ENCODE measurements around the gene RNU1-3. TPM values are rescaled to one million over a fixed set of nuclear protein-coding genes. Genes with fewer than 3 reads are reported as not detected.
"Not testable (repeated sequence)": the region's sequence is repeated elsewhere in the genome, so short reads cannot be mapped to it uniquely, and the experiment has no call there.

RNU1-3 gene
- total and polyA plus RNA-seq, 2 of the 13 experiments (the other 11 are each of a cell fraction or from before 2014, with no cell fraction given): under 0.01 to 11,018 TPM

DNA sequence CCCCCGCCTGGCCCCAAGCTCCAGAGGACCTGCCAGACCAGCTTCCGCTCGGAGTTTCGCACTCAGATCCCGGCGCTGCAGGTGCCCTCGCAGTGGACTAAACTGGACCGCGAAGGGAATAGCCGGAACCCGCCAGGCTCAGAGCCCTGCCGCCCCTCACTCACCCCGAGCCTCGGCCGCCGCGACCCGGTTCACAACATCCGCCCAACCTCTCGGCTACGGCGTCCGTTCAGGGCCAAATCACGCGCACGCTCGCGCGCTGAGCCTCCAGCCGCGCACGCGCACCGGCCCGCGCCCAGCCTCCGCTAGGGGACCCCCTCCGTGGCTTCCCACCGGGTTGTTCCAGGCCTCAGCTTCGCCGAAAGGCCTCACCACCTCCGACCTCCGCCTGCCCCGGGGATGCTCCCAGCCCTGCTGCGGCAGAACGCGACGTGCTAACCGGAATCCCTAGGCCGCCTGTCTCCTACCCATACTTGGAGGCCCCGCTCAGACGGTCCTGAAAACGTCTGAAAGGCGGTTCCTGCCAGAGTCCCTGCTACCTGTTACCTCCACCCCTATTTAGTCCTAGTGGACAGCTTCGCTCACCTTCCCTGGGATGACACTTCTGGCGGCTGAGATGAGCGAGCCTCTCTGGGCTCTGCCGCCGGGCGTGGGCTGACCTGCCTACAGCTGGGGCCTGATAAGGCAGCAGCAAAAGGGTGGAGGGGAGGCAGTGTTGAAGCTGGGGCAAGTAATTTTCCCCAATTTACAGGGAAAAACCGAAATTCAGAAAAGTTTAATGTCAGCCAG is 22.1 kb downstream of the RNU1-3 start (continued):
- TF ChIP-seq, protein P1, sequence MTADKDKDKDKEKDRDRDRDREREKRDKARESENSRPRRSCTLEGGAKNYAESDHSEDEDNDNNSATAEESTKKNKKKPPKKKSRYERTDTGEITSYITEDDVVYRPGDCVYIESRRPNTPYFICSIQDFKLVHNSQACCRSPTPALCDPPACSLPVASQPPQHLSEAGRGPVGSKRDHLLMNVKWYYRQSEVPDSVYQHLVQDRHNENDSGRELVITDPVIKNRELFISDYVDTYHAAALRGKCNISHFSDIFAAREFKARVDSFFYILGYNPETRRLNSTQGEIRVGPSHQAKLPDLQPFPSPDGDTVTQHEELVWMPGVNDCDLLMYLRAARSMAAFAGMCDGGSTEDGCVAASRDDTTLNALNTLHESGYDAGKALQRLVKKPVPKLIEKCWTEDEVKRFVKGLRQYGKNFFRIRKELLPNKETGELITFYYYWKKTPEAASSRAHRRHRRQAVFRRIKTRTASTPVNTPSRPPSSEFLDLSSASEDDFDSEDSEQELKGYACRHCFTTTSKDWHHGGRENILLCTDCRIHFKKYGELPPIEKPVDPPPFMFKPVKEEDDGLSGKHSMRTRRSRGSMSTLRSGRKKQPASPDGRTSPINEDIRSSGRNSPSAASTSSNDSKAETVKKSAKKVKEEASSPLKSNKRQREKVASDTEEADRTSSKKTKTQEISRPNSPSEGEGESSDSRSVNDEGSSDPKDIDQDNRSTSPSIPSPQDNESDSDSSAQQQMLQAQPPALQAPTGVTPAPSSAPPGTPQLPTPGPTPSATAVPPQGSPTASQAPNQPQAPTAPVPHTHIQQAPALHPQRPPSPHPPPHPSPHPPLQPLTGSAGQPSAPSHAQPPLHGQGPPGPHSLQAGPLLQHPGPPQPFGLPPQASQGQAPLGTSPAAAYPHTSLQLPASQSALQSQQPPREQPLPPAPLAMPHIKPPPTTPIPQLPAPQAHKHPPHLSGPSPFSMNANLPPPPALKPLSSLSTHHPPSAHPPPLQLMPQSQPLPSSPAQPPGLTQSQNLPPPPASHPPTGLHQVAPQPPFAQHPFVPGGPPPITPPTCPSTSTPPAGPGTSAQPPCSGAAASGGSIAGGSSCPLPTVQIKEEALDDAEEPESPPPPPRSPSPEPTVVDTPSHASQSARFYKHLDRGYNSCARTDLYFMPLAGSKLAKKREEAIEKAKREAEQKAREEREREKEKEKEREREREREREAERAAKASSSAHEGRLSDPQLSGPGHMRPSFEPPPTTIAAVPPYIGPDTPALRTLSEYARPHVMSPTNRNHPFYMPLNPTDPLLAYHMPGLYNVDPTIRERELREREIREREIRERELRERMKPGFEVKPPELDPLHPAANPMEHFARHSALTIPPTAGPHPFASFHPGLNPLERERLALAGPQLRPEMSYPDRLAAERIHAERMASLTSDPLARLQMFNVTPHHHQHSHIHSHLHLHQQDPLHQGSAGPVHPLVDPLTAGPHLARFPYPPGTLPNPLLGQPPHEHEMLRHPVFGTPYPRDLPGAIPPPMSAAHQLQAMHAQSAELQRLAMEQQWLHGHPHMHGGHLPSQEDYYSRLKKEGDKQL (CRISPR knock-in tag; IDR thresholded peaks at IDR 0.05; ENCODE audit: low read depth): peak; percentile 83
- TF ChIP-seq, protein P2, sequence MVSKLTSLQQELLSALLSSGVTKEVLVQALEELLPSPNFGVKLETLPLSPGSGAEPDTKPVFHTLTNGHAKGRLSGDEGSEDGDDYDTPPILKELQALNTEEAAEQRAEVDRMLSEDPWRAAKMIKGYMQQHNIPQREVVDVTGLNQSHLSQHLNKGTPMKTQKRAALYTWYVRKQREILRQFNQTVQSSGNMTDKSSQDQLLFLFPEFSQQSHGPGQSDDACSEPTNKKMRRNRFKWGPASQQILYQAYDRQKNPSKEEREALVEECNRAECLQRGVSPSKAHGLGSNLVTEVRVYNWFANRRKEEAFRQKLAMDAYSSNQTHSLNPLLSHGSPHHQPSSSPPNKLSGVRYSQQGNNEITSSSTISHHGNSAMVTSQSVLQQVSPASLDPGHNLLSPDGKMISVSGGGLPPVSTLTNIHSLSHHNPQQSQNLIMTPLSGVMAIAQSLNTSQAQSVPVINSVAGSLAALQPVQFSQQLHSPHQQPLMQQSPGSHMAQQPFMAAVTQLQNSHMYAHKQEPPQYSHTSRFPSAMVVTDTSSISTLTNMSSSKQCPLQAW (CRISPR knock-in tag; IDR thresholded peaks at IDR 0.05): peak; percentile 98
- peak; percentile 96 for TF ChIP-seq TEAD3 (CRISPR knock-in tag; optimal IDR thresholded peaks at IDR 0.05; ENCODE audit: borderline replicate concordance)
- peak; percentile 95 for TF ChIP-seq ZNF451 (CRISPR knock-in tag; IDR thresholded peaks at IDR 0.05)
- TF ChIP-seq, protein P3, sequence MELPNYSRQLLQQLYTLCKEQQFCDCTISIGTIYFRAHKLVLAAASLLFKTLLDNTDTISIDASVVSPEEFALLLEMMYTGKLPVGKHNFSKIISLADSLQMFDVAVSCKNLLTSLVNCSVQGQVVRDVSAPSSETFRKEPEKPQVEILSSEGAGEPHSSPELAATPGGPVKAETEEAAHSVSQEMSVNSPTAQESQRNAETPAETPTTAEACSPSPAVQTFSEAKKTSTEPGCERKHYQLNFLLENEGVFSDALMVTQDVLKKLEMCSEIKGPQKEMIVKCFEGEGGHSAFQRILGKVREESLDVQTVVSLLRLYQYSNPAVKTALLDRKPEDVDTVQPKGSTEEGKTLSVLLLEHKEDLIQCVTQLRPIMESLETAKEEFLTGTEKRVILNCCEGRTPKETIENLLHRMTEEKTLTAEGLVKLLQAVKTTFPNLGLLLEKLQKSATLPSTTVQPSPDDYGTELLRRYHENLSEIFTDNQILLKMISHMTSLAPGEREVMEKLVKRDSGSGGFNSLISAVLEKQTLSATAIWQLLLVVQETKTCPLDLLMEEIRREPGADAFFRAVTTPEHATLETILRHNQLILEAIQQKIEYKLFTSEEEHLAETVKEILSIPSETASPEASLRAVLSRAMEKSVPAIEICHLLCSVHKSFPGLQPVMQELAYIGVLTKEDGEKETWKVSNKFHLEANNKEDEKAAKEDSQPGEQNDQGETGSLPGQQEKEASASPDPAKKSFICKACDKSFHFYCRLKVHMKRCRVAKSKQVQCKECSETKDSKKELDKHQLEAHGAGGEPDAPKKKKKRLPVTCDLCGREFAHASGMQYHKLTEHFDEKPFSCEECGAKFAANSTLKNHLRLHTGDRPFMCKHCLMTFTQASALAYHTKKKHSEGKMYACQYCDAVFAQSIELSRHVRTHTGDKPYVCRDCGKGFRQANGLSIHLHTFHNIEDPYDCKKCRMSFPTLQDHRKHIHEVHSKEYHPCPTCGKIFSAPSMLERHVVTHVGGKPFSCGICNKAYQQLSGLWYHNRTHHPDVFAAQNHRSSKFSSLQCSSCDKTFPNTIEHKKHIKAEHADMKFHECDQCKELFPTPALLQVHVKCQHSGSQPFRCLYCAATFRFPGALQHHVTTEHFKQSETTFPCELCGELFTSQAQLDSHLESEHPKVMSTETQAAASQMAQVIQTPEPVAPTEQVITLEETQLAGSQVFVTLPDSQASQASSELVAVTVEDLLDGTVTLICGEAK (IDR thresholded peaks at IDR 0.05): not testable (repeated sequence)
- TF ChIP-seq, protein P3 (CRISPR knock-in tag; IDR thresholded peaks at IDR 0.05): peak; percentile 91
- TF ChIP-seq, protein P4, sequence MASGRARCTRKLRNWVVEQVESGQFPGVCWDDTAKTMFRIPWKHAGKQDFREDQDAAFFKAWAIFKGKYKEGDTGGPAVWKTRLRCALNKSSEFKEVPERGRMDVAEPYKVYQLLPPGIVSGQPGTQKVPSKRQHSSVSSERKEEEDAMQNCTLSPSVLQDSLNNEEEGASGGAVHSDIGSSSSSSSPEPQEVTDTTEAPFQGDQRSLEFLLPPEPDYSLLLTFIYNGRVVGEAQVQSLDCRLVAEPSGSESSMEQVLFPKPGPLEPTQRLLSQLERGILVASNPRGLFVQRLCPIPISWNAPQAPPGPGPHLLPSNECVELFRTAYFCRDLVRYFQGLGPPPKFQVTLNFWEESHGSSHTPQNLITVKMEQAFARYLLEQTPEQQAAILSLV (CRISPR knock-in tag; IDR thresholded peaks at IDR 0.05; ENCODE audit: borderline replicate concordance): peak; percentile 100
- peak; percentile 98 for TF ChIP-seq ZNF776 (CRISPR knock-in tag; IDR thresholded peaks at IDR 0.05)
- TF ChIP-seq ZNF572 (CRISPR knock-in tag; IDR thresholded peaks at IDR 0.05): peak; percentile 55; the same call in 1 of the 2 replicates
- peak; percentile 53 for TF ChIP-seq MTF1 (CRISPR knock-in tag; IDR thresholded peaks at IDR 0.05)
- peak; percentile 65 for TF ChIP-seq XRCC5 (optimal IDR thresholded peaks at IDR 0.05; ENCODE audit: low read length)

Data from HepG2 (cell line).